CD4-positive, alpha-beta T cell treated with Interleukin-17A for 1 hour (primary cell): ENCODE results near the gene PEG3.

Source experiments
- DNase-seq: peaks from one replicate; pipeline ENCODE4 v3.0.0-alpha.2; 2020

Gene PEG3

GRCh38 chr19:56806639-56807038 is 33.9 kb downstream of the PEG3 start:
- DNase-seq, result no peak
